CD4-positive, alpha-beta T cell (primary cell): ENCODE data around the gene DNAH2. TPM values are rescaled to one million over a fixed set of nuclear protein-coding genes. Genes with fewer than 3 reads are reported as not detected.
A peak's percentile ranks its signal among the peaks of the same experiment; 100 is the strongest.

Experiments used
- ATAC-seq: fragments of 200-7000 bp; cut with Tn5 transposase; one replicate; pipeline ENCODE4 v1.10.0; 2022; ENCODE audit warnings: mild to moderate bottlenecking; ENCODE audit not compliant: poor library complexity
- CTCF ChIA-PET: fragments of 350-600 bp; sonication (Branson Sonifier 250); formaldehyde crosslinking; loops from one replicate; lab custom pipeline; 2021; ENCODE audit warnings: antibody characterized with exemption, inconsistent platforms; lab: Charles Lee
- POLR2A ChIA-PET: fragments of 350-600 bp; sonication (Branson Sonifier 250); formaldehyde crosslinking; loops from one replicate; lab custom pipeline; 2021; ENCODE audit warnings: antibody characterized with exemption, inconsistent platforms; lab: Charles Lee
- DNase-seq, 14 experiments: peaks; one replicate each; pipeline ENCODE4 v3.0.0-alpha.2; 2013 to 2020; ENCODE audit warnings: mixed read lengths in 2 of 14
- H3K27ac ChIP-seq, 2 donors: one replicate each; pipeline versions ENCODE4 v1.5.1 to v1.7.0; 2013; ENCODE audit warnings: low read length in 2 of 2, low read depth in 1 of 2, mild to moderate bottlenecking in 1 of 2
- H3K27me3 ChIP-seq, 2 experiments: 1 replicate in 1 of 2; 2 replicates in 1 of 2; pipeline versions ENCODE4 v1.6.1 to v1.7.0; 2013; ENCODE audit warnings: low read length in 2 of 2, control low read depth in 1 of 2, mild to moderate bottlenecking in 1 of 2, moderate library complexity in 1 of 2; ENCODE audit not compliant: insufficient read depth in 2 of 2, control insufficient read depth in 1 of 2
- H3K36me3 ChIP-seq: one replicate; pipeline ENCODE4 v1.6.1; 2013; ENCODE audit warnings: low read length, control low read depth; ENCODE audit not compliant: insufficient read depth
- H3K4me1 ChIP-seq: one replicate; pipeline ENCODE4 v1.6.1; 2013; ENCODE audit warnings: low read length, control low read depth; ENCODE audit not compliant: insufficient read depth
- H3K4me3 ChIP-seq: one replicate; pipeline ENCODE4 v1.5.1; 2013; ENCODE audit warnings: mild to moderate bottlenecking, low read length, moderate library complexity
- H3K9me3 ChIP-seq, 2 experiments: 1 replicate in 1 of 2; 2 replicates in 1 of 2; pipeline versions ENCODE4 v1.6.1 to v1.7.0; 2013; ENCODE audit warnings: low read length in 2 of 2, mild to moderate bottlenecking in 2 of 2, control low read depth in 1 of 2, moderate library complexity in 1 of 2; ENCODE audit not compliant: control insufficient read depth in 1 of 2, insufficient read depth in 1 of 2
- H3K27ac Mint-ChIP-seq: one replicate; pipeline ENCODE4 v1.8.0; 2020; ENCODE audit warnings: mixed read lengths
- H3K27me3 Mint-ChIP-seq: one replicate; pipeline ENCODE4 v1.8.0; 2021; ENCODE audit warnings: mixed read lengths
- H3K36me3 Mint-ChIP-seq: one replicate; pipeline ENCODE4 v1.8.0; 2021; ENCODE audit warnings: low read depth, mixed read lengths
- H3K4me1 Mint-ChIP-seq: one replicate; pipeline ENCODE4 v1.8.0; 2021; ENCODE audit warnings: low read depth, mixed read lengths
- H3K4me3 Mint-ChIP-seq: one replicate; pipeline ENCODE4 v1.8.0; 2020; ENCODE audit warnings: mild to moderate bottlenecking, mixed read lengths
- H3K9me3 Mint-ChIP-seq: one replicate; pipeline ENCODE4 v1.8.0; 2020; ENCODE audit warnings: mixed read lengths
- intact Hi-C, 2 experiments: fragments of 100-400 bp; cut with DNase I in 1 of 2; cut with micrococcal nuclease in 1 of 2; formaldehyde crosslinking; loops; one replicate each; pipeline versions ENCODE4 v1.15.1 to v1.9.0; 2023 to 2025; cut with DNase I, micrococcal nuclease
- polyA plus RNA-seq, 2 donors: library from polyadenylated mRNA; unstranded; fragments of 120-200 nt; gene quantifications; one replicate each; pipeline ENCODE4 v1.2.1, GENCODE V29; 2013
- total RNA-seq, 174 experiments: library from RNA in 2 of 174; stranded (reverse) in 2 of 174; gene quantifications; one replicate each; pipeline ENCODE4 v1.2.3 and lab custom pipeline; 2021 to 2026
- TF ChIP-seq, protein P1 (sequence below): fragments of 200-600 bp; IDR thresholded peaks from one replicate; pipeline ENCODE4 v1.8.0; 2022; ENCODE audit warnings: antibody characterized with exemption, mild to moderate bottlenecking

The DNAH2 gene, protein sequence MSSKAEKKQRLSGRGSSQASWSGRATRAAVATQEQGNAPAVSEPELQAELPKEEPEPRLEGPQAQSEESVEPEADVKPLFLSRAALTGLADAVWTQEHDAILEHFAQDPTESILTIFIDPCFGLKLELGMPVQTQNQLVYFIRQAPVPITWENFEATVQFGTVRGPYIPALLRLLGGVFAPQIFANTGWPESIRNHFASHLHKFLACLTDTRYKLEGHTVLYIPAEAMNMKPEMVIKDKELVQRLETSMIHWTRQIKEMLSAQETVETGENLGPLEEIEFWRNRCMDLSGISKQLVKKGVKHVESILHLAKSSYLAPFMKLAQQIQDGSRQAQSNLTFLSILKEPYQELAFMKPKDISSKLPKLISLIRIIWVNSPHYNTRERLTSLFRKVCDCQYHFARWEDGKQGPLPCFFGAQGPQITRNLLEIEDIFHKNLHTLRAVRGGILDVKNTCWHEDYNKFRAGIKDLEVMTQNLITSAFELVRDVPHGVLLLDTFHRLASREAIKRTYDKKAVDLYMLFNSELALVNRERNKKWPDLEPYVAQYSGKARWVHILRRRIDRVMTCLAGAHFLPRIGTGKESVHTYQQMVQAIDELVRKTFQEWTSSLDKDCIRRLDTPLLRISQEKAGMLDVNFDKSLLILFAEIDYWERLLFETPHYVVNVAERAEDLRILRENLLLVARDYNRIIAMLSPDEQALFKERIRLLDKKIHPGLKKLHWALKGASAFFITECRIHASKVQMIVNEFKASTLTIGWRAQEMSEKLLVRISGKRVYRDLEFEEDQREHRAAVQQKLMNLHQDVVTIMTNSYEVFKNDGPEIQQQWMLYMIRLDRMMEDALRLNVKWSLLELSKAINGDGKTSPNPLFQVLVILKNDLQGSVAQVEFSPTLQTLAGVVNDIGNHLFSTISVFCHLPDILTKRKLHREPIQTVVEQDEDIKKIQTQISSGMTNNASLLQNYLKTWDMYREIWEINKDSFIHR (N-terminal part only)
- total RNA-seq (not detected), total RNA-seq (lab: John Stamatoyannopoulos, UW) (0 to 0.24 (median 0) reads per million in 172 experiments)
- polyA plus RNA-seq (2013, experiment 1 of 2), result not detected
- polyA plus RNA-seq (2013, experiment 2 of 2), result 0.07 TPM

DNA sequence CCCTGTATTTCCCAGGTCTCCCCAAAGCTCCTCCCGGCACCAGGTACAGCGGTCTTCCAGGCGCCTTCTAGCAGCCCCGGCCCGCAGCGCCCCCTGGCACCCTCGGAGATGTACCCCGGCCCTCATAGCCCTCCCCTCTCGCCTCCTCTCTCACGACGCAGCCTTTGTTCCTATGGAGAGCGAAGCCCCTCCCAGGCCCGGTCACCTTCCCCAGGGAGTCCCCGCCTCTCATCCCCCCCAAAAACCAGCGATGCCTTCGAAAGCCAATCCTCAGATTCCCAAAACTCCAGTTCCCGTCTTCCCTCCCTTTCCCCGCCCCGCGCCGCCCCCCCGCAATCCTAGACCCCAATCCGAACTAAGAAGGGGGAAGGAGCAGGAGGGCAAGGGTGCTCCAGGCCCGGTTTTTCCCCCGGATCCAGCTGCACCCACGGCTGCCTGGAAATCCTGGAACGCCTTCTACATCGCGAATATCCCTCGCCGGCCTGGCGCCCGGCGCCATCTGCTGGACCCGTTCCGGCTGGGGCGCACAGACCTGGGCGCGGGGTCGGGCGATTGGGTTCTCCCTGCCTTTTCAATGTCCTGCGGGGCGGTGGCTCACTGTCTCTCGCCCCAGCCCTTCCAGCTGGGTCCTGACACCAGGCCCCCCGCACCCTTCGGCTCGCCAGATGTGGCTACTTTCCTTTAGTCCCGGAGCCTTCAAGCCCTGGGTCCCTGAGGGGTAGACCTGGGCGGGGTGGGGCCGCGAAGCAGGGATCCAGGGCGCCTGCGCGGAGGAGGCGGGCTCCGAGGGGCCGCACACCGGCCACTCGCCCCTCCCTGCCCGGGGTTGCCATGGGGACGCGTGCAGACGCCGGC, at the start of gene DNAH2:
TSS of gene DNAH2 (plus strand) at position 844 of the 855 bp plus-strand sequence. CDS start 1,991 bp downstream, outside the sequence.
- ChIA-PET POLR2A (no interaction called here), CTCF (interaction anchor here (1.8 kb wide), 1 partner anchor 30 kb away, joined by 7 read pairs; the partner anchor contains the start of gene TP53)
- DNase-seq (peak in 4 of 14 experiments; percentile 14 to 49 (median 39)), ATAC-seq (peak; percentile 31)
- no peaks in the 10 kb centered on the region for H3K9me3 Mint-ChIP-seq
- peaks cover 85% of the 10 kb centered on the region for H3K27me3 Mint-ChIP-seq
- Histone ChIP-seq H3K4me3 (peak within 1 kb of the TSS; percentile 20), H3K9me3 (peaks cover 0 to 14% of the 10 kb centered on the region in 2 experiments), H3K36me3 (no peaks in the 10 kb centered on the region), H3K27me3 (peaks cover 60 to 72% of the 10 kb centered on the region in 2 experiments), H3K4me1 (peaks cover 21% of the 10 kb centered on the region), H3K27ac (no peak within 1 kb of the TSS)
- H3K27ac Mint-ChIP-seq, result no peak within 1 kb of the TSS
- TF ChIP-seq, protein P1, sequence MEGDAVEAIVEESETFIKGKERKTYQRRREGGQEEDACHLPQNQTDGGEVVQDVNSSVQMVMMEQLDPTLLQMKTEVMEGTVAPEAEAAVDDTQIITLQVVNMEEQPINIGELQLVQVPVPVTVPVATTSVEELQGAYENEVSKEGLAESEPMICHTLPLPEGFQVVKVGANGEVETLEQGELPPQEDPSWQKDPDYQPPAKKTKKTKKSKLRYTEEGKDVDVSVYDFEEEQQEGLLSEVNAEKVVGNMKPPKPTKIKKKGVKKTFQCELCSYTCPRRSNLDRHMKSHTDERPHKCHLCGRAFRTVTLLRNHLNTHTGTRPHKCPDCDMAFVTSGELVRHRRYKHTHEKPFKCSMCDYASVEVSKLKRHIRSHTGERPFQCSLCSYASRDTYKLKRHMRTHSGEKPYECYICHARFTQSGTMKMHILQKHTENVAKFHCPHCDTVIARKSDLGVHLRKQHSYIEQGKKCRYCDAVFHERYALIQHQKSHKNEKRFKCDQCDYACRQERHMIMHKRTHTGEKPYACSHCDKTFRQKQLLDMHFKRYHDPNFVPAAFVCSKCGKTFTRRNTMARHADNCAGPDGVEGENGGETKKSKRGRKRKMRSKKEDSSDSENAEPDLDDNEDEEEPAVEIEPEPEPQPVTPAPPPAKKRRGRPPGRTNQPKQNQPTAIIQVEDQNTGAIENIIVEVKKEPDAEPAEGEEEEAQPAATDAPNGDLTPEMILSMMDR, result peak; percentile 14
- peaks cover 28% of the 10 kb centered on the region for H3K4me1 Mint-ChIP-seq
- intact Hi-C loops, result no loop called here
- peak within 1 kb of the TSS; percentile 67 for H3K4me3 Mint-ChIP-seq
- H3K36me3 Mint-ChIP-seq, result no peaks in the 10 kb centered on the region

DNA sequence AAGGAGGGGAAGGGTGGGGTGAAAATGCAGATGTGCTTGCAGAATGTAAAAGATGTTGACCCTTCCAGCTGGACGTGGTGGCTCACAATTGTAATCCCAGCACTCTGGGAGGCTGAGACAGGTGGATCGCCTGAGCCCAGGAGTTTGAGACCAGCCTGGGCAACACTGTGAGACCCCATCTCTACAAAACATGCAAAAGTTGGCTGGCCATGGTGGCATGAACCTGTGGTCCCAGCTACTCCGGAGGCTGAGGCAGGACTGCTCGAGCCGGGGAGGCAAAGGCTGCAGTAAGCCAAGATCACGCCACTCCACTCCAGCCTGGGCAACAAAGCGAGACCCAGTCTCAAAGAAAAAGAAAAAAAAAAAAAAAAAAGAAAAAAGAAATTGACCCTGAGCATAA, 49.1 kb upstream of the DNAH2 start:
- no peaks in the 10 kb centered on the region for H3K4me1 Mint-ChIP-seq
- H3K36me3 Mint-ChIP-seq, result peaks cover 60% of the 10 kb centered on the region
- no peaks in the 10 kb centered on the region for H3K27me3 Mint-ChIP-seq
- intact Hi-C loops, result no loop called here
- H3K27ac Mint-ChIP-seq, result no peak overlapping the region
- DNase-seq, result no peak
- H3K4me1 ChIP-seq, result no peaks in the 10 kb centered on the region
- peaks cover 66% of the 10 kb centered on the region for H3K36me3 ChIP-seq
- ChIA-PET POLR2A (interaction anchor here (2.5 kb wide), 1 partner anchor 18 kb away, joined by 12 read pairs; the partner anchor contains the start of gene TP53), CTCF (interaction anchor here (0.6 kb wide), 1 partner anchor 438 kb away, joined by 5 read pairs; no protein-coding TSS in a partner anchor)
- H3K9me3 ChIP-seq, result peaks cover 2 to 7% of the 10 kb centered on the region in 2 experiments
- H3K27me3 ChIP-seq, result no peaks in the 10 kb centered on the region
- H3K4me3 Mint-ChIP-seq, result no peak overlapping the region
- no peak overlapping the region for H3K4me3 ChIP-seq
- no peak for ATAC-seq
- no peaks in the 10 kb centered on the region for H3K9me3 Mint-ChIP-seq
- TF ChIP-seq, protein P1, result no peak
- H3K27ac ChIP-seq, result no peak overlapping the region
